Stimulated activated CD8-positive, alpha-beta memory T cell treated with anti-CD3 and anti-CD28 coated beads, Interleukin-12 subunit alpha, Interleukin-12 subunit beta, amount 100 ng/mL, for 1 hour (primary cell): Measurements from ENCODE around the gene INPP4B.

ENCODE experiments used
- DNase-seq: peaks from one replicate; pipeline ENCODE4 v3.0.0-alpha.2; 2020; ENCODE audit warnings: low read depth

Gene INPP4B

GRCh38 chr4:142465526-142465925, 380.6 kb downstream of the INPP4B start:
- no peak for DNase-seq

- DNase-seq, result no peak
Observed at GRCh38 chr4:142463206-142463605, 382.9 kb downstream of the INPP4B start.

DNA sequence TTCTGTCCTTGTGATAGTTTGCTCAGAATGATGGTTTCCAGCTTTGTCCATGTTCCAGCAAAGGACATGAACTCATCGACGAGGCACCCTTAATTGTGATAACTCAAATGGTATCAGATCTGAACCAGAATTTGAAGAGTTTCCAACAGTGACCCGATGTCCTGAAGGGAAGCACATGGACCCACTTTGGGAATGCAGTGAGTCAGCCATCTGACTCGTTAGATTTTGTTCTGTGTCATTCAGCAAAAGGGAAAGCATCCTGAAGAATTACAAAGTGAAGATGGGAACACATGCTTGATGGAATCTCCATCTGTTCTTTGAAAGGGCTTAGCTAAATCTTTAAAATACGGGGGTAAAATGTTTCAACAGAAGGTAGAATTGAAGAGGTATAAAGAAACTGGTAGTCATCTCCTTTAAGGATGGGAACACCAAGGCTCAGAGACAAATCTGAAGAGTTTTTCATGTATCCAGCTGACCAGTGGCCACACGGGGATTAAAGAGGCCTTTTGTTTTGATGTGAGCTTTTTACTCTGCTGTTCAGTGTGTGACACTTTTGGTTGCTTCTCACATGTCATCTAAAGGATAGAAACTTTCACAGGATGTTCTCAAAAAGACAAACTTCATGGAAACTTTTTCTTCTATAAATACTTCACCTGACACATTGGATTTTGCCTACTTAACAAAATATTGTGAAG, 393.8 kb downstream of the INPP4B start:
- DNase-seq, result no peak

GRCh38 chr4:142449771-142450373, 396.2 kb downstream of the INPP4B start:
- DNase-seq, result no peak

GRCh38 chr4:142447009-142447408, 399.1 kb downstream of the INPP4B start:
- DNase-seq, result no peak

DNA sequence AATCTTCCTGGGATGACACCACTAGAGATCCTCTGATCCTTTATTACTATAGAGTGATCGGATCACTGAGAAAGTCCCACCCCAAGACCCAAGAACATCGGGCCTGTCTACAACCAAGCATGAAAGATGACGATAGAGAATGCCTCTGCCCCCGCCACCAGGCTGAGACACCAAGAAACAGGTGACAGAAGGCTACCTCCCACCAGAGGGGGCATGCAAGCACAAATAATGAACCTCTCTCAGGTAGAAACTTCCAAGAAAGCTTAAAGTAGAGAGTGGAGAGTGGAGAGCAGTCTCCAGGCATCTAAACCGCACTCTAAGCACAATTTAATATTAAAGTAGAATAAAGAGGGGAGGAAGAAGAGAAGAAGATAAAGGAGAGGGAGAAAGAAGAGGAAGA, 402.6 kb downstream of the INPP4B start:
- no peak for DNase-seq

DNA sequence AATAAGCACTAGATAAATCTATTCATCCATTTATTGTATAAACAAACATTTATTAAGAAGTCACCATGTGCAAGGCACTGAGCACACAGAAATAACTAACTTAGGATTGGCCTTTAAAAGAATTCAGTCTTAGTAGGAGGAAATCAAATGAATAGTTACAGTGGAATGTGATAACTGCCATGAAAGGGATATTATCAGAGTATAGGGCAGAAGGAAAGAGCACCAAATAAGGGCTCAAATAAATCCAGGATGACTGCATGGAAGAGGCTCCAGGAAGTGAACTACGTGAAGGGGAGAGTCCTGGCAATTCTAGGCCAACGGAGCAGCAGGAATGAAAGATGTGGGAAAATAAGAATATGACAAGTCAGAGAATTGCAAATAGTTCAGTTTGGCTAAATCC, 406.0 kb downstream of the INPP4B start:
- no peak for DNase-seq

GRCh38 chr4:142435599-142436235, 410.4 kb downstream of the INPP4B start:
- DNase-seq, result no peak

DNA sequence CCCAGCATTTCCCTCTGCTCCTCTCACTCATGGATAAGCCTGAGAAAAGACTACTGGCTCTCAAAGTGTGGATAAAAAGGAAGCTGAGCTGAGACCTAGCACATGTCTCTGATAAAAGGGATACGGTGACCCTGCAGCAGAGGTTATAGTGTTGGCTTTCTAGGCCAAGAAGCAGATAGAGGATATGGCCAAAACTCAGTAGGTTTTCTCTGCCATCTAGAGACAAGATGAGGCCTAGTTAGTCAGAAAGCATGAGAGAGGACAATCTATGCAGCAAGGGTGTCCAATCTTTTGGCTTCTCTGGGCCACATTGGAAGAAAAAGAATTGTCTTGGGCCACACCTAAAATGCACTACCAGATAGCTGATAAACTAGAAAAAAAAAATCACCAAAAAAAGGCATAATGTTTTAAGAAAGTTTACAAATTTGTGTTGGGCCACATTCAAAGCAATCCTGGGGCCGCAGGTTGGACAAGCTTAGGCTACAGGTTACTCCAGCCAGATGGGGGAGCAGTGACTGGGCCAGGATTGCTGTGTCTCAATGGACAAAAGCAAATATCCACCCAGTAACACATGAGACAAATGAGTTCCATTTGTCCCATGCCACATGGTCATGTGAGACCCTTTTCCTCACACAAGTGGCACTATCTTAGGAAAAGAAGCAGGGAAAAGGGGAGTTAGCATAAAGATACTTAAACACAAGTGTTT, 411.4 kb downstream of the INPP4B start:
- DNase-seq, result no peak

GRCh38 chr4:142428715-142429114, 417.4 kb downstream of the INPP4B start:
- DNase-seq, result no peak

- DNase-seq, result no peak
Observed at GRCh38 chr4:142427456-142427855, 418.6 kb downstream of the INPP4B start.

GRCh38 chr4:142423861-142424260, 422.2 kb downstream of the INPP4B start:
- no peak for DNase-seq

DNA sequence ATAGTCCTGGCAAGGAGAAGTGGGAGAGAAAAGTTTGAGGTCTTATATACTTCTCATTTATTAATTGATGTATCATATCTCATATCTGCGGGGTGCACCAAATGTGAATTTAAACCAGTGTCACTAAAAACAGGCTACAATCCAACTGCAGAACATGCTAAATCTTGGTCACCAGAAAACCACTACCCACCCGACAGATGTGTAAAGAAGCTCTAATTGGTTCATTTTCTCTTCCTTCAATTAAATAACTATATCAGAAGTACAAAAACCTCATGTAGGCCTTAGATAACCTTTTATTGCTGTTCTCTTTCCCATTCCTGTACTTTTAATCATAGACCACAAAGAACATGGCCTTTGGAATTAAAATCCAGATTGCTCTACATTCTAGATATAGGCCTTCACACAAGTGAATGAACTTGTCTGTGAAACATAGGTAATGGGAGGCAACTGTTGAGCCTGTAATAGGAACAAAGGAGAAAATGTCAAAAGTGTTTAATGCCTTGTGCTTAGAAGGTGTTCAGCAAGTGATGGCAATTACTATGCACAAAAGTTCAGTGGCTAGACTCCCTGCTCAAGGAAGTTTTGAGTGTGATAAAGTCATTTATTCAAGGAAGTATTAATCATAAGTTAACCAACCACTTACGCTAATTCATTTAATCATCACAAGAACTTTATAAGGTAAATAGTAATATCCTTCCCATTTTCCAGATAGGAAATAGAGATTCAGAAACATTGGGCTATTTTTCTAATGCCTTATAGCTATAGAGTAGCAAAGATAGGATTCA, 425.6 kb downstream of the INPP4B start:
- DNase-seq, result no peak

GRCh38 chr4:142419712-142420111, 426.4 kb downstream of the INPP4B start:
- DNase-seq, result no peak

GRCh38 chr4:142418697-142419096, 427.4 kb downstream of the INPP4B start:
- no peak for DNase-seq

DNA sequence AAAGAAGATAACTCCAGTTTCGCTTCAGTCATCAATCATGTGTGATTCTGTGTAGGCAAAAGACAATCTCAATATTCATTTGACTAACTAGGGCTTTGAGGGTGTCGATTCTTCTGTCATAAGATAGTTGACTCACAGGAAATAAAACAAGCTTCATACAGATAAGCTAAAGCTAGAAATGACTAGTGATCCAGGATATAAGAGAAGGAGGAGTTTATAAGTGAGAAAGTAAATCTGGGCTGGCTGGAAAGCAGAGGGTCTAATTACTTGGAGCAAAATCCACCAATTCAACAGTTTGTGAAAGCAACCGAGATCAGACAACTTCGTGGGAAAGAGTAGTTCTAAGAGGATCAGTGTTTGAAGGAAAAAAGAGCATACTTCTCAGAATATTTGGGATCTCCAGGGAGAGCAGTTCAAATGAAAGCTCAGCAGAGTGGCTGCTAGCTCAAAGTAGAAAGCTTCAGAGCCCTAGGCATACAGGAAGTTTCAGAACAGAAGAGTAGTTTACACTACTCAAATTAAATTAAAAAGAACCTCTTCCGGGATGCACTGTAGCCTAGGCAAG, 429.3 kb downstream of the INPP4B start:
- no peak for DNase-seq

GRCh38 chr4:142416121-142416520, 430.0 kb downstream of the INPP4B start:
- no peak for DNase-seq

DNA sequence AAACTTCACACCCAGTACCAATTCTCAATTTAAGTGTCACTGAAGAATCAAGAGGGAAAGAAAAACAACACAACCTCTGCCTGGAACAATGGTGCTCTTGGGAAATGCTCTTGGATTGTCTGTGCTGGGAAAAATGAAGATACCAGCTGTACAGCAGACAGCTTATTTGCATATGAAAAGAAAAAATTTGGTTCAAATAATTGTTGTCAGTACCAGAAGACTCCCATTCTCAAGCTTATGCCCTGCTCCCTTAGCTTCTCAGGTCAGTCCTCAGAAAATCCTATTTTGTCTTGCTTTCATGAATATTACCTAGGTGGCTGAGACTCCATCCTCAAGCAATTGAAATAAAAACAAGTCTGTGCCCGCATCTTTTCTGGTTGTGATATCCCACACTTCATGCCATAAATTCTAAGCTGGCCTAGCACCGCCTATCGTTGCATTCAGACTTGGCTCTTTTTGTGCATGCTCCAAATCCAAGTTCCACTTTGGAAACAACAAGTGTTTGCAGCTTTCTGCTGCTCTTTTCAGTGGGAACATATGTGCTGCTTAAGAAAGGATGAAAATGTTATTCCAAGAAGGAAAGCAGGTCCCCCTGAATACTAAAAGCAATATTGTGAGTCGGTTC, 431.6 kb downstream of the INPP4B start:
- DNase-seq, result no peak

GRCh38 chr4:142413485-142413884, 432.6 kb downstream of the INPP4B start:
- no peak for DNase-seq

GRCh38 chr4:142411993-142412392, 434.1 kb downstream of the INPP4B start:
- DNase-seq, result no peak

GRCh38 chr4:142408003-142408441, 438.1 kb downstream of the INPP4B start:
- no peak for DNase-seq
